ENCODE data around the gene CACNB4.

DNA sequence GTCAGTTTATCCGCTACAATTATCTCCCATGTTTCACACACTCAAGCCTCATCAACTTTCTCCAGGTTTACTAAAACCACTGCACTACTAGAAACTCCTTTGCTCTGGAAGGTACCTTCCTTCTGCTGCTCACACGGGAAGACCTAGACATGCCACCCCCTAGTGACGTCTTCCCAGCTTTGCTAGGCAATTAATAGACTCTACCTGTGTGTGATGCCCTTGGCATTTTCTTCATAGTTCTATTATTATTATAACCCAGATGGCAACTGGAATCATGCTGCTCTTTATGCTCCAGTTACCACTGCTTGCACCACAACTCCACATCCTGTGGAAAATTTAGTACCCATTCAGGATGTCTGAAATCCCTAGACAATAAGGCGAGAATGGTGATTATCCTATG, 42.4 kb downstream of the CACNB4 start:
- TF ChIP-seq, protein P1, sequence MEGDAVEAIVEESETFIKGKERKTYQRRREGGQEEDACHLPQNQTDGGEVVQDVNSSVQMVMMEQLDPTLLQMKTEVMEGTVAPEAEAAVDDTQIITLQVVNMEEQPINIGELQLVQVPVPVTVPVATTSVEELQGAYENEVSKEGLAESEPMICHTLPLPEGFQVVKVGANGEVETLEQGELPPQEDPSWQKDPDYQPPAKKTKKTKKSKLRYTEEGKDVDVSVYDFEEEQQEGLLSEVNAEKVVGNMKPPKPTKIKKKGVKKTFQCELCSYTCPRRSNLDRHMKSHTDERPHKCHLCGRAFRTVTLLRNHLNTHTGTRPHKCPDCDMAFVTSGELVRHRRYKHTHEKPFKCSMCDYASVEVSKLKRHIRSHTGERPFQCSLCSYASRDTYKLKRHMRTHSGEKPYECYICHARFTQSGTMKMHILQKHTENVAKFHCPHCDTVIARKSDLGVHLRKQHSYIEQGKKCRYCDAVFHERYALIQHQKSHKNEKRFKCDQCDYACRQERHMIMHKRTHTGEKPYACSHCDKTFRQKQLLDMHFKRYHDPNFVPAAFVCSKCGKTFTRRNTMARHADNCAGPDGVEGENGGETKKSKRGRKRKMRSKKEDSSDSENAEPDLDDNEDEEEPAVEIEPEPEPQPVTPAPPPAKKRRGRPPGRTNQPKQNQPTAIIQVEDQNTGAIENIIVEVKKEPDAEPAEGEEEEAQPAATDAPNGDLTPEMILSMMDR (IDR thresholded peaks at IDR 0.05), result no peak
- TF ChIP-seq POLR2A (IDR thresholded peaks at IDR 0.05), result no peak
